ENCODE results near the gene PAEP.

The PAEP gene

GRCh38 chr9:135551456-135551855 is 10.1 kb upstream of the PAEP start:
- DNase-seq = no peak

DNA sequence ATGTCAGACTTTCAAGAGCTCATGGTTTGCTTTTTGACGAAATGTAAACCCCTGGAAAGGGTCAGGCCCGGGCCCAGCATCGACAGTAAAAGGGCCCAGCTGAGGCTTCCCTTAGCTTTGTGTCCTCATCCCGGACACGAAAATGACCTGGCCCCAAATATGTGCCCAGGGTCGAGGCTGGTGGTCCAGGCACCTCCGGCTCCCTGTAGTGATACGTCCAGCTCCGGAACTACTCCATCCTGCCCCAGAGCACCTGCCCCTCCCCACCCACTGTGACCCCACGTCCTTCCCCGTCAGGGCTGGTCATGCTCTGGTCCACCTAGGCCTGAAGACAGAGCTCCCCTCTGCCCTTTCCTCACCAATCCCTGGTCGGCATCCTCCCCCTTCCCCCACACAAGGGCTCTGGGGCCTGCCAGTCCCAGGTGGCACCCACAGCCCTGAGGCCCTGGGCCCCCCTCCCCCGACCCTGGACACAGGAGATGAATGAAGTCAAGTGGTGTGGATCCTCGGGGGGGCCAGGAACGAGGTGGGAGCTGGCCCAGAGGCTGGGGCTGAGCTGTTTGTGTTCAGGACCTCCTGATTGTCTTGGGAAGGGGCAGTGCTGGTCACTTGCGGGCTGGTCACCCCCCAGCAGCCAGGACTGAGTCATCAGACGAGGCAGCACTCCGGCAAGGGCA is 9.4 kb upstream of the PAEP start:
- no peak for DNase-seq

GRCh38 chr9:135552698-135553171 is 8.8 kb upstream of the PAEP start:
- no peak for DNase-seq

- DNase-seq = no peak
These were observed 6.8 kb upstream of the PAEP start for GRCh38 chr9:135554718-135555117.

- DNase-seq = no peak
These were observed 6.4 kb upstream of the PAEP start for GRCh38 chr9:135555203-135555602.

- DNase-seq = no peak
These were observed 5.6 kb upstream of the PAEP start for GRCh38 chr9:135555910-135556309.

DNA sequence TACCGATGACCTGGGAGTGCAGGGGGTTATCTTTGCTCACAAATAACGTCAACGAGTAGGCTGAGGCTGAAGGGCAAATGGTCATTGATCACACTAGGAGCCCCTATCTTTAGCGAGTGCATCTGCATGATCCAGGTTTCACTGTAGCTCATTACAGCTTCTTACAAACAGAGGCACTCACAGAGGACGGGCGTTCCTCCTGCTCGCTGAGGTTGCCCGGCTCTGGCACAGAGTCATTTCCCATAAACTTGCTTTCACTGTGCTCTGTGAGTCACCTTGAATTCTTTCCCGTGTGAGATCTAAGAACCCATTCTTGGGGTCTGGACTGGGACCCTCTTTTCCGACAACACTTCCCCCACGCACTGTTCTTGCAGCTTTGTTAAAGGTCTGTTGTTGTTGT is 1.9 kb upstream of the PAEP start:
- no peak for DNase-seq

DNA sequence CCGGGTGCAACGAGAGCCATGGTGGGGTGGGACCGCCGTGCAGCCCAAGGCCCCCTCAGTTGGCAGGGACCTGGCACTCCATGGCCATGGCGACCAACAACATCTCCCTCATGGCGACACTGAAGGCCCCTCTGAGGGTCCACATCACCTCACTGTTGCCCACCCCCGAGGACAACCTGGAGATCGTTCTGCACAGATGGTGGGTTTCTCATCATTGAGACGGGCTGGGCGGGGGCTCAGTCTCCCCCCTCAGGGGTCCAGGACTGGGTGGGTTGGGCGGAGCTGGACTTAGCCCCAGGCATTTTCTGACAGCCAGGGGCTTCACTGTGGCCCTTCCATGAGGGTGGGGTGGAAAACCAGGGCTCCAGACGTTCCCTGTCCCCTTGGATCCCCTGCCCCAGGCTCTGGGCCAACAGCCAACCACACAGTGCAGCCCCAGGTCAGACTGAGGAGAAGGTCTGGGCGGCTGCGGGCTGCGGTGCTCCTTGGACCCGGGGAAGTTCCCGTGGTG is 734 bp downstream of the PAEP start:
- no peak for DNase-seq

GRCh38 chr9:135563039-135563476 is 1.5 kb downstream of the PAEP start:
- DNase-seq = no peak

DNA sequence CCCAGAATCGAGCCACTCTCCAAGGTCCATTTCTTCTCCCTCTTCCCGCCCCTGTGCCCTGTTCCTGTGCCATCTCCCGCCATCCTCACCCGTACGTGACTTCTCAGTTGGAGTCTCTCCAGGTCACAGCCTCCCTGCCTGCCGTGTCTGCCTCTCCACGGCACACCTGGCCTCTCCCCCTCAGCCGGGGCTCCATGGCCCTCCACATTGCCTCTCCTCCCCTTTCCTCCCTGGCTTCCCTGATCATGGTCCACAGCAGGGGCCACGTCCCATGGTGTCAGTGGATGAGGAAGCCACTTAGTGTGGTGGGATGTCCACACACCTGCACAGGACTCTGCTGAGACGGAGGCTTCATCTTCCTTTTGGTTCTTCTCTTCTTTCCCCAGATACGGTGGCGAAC is 2.3 kb downstream of the PAEP start:
- DNase-seq = no peak

- DNase-seq = no peak
These were observed 3.6 kb downstream of the PAEP start for GRCh38 chr9:135565141-135565628.

- DNase-seq = no peak
These were observed 4.1 kb downstream of the PAEP start for GRCh38 chr9:135565636-135566035.

- no peak for DNase-seq
These were observed 5.0 kb downstream of the PAEP start for GRCh38 chr9:135566552-135566951.

- peak; percentile 26 for DNase-seq
These were observed 5.8 kb downstream of the PAEP start for GRCh38 chr9:135567311-135567710.

GRCh38 chr9:135568026-135568425 is 6.5 kb downstream of the PAEP start:
- DNase-seq = no peak

DNA sequence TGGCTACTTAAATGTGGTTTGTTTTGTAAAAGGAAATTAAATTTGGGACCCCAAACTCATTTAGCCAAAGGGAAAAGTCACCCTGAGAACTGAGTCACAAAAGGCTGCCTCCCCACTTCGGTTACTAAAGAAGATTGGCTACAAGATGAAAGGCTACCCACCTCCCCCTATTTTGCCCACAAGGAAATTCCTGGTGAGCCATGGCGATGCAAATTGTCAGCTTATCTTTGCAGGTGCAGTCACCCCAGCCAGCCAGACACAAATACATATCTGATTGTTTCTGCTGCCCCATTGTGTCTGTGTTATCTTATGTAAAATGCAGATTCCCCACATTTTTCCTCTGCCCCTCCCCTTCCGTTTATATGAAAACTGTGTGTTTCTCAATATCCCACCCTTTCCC is 8.9 kb downstream of the PAEP start:
- no peak for DNase-seq

DNA sequence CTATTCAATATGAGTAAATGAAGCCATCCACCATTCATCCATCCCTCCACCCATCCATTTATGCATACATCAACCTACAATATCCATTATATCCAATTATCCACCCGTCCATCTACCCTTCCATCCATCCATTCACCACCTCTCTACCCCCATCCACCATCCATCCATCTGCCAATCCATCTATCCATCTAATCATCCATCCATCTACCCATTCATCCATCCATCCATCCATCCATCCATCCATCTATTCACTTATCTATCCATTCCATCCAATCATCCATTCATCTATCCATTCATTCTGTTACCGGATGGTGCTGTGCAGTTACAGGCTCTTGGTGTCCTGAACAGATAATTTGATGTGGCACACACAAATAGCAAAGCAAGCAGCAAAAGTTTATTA is 10.7 kb downstream of the PAEP start:
- no peak for DNase-seq

- DNase-seq = no peak
These were observed 11.6 kb downstream of the PAEP start for GRCh38 chr9:135573124-135573523.

- no peak for DNase-seq
These were observed 12.8 kb downstream of the PAEP start for GRCh38 chr9:135574331-135574730.

- no peak for DNase-seq
These were observed 13.4 kb downstream of the PAEP start for GRCh38 chr9:135574943-135575342.

- no peak for DNase-seq
These were observed 14.6 kb downstream of the PAEP start for GRCh38 chr9:135575995-135576631.

DNA sequence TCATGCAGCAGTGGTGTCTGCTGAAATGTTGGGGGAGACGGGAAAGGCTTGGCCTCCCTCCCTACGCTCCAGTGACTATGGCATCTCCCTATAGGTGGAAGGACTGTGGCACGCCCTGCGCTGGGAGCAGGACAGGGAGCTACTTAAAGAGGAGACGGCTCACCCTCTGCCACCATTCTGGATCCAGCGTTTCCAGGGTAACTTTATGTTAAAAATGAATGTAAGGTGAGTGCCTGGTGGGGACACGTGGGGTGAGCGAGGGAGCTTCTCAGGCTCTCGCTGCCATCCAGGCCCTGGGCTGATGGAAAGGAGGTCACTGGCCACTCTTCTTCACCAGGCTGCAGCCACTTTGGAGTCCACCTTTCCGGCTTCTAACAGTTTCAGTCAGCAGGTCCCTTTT is 15.7 kb downstream of the PAEP start:
- no peak for DNase-seq

DNA sequence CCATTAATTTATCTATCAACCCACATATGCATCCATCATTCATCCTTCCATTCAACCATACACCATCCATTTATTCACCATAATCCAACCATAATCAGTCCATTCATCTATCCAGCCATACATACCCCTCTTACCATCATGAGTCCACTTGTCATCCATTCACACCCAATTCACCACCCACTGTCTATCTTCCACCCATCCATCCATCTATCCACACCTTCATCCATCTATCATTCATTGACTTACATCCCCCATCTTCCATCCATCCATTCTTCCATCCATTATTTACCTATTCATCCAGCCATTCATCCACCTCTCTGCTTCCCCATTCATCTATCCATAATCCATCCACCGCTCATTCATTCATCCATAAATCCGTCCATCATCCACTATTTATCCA is 17.8 kb downstream of the PAEP start:
- DNase-seq = no peak

GRCh38 chr9:135579889-135580660 is 18.5 kb downstream of the PAEP start:
- no peak for DNase-seq
